ENCODE results near the gene TBC1D1.

Gene TBC1D1, protein sequence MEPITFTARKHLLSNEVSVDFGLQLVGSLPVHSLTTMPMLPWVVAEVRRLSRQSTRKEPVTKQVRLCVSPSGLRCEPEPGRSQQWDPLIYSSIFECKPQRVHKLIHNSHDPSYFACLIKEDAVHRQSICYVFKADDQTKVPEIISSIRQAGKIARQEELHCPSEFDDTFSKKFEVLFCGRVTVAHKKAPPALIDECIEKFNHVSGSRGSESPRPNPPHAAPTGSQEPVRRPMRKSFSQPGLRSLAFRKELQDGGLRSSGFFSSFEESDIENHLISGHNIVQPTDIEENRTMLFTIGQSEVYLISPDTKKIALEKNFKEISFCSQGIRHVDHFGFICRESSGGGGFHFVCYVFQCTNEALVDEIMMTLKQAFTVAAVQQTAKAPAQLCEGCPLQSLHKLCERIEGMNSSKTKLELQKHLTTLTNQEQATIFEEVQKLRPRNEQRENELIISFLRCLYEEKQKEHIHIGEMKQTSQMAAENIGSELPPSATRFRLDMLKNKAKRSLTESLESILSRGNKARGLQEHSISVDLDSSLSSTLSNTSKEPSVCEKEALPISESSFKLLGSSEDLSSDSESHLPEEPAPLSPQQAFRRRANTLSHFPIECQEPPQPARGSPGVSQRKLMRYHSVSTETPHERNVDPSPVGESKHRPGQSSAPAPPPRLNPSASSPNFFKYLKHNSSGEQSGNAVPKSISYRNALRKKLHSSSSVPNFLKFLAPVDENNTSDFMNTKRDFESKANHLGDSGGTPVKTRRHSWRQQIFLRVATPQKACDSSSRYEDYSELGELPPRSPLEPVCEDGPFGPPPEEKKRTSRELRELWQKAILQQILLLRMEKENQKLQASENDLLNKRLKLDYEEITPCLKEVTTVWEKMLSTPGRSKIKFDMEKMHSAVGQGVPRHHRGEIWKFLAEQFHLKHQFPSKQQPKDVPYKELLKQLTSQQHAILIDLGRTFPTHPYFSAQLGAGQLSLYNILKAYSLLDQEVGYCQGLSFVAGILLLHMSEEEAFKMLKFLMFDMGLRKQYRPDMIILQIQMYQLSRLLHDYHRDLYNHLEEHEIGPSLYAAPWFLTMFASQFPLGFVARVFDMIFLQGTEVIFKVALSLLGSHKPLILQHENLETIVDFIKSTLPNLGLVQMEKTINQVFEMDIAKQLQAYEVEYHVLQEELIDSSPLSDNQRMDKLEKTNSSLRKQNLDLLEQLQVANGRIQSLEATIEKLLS (N-terminal part only)

DNA sequence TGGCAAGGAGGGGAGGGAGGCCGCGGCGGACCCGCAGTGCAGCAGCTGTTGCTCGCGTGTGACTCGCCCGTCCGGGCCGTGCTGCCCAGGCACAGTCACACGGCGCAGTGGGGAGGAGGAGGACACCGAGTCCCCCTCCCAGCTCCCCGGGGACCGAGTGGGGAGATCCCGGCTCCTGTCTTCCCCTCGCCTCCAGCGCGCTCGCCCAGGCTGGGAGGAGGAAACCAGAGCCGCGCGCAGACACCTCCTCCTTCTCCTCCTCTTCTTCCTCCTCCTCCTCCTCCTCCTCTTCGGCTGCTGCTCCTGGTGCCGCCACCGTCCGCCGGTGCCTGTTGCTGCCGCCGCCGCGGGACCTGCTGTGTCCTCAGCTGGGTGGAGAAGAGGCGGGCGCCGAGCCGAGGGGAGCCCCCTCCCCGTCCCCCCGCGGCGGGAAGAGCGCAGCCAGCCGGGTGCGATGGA, at the start of gene TBC1D1:
Gene TBC1D1 (plus strand): TSS at position 284 of the 459 bp plus-strand sequence. CDS start 11,012 bp downstream, outside the sequence.
- peak within 1 kb of the TSS; percentile 81 for H3K4me2 ChIP-seq (ENCODE audit: low read depth, low read length)
- peaks cover 12% of the 10 kb centered on the region for H3K4me1 ChIP-seq (ENCODE audit: low read length)
- H3K9me3 ChIP-seq (replicated peaks; ENCODE audit: insufficient read depth, low read length) = no peaks in the 10 kb centered on the region
- H3K9me2 ChIP-seq (replicated peaks; ENCODE audit: insufficient read depth, low read length) = no peaks in the 10 kb centered on the region
- no peak for TF ChIP-seq EZH2phosphoT487 (IDR thresholded peaks at IDR 0.05; ENCODE audit: low read length)
- TF ChIP-seq, protein P1, sequence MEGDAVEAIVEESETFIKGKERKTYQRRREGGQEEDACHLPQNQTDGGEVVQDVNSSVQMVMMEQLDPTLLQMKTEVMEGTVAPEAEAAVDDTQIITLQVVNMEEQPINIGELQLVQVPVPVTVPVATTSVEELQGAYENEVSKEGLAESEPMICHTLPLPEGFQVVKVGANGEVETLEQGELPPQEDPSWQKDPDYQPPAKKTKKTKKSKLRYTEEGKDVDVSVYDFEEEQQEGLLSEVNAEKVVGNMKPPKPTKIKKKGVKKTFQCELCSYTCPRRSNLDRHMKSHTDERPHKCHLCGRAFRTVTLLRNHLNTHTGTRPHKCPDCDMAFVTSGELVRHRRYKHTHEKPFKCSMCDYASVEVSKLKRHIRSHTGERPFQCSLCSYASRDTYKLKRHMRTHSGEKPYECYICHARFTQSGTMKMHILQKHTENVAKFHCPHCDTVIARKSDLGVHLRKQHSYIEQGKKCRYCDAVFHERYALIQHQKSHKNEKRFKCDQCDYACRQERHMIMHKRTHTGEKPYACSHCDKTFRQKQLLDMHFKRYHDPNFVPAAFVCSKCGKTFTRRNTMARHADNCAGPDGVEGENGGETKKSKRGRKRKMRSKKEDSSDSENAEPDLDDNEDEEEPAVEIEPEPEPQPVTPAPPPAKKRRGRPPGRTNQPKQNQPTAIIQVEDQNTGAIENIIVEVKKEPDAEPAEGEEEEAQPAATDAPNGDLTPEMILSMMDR (IDR thresholded peaks at IDR 0.05; ENCODE audit: low read length) = no peak
- no peak for TF ChIP-seq EZH2 (optimal IDR thresholded peaks at IDR 0.05; ENCODE audit: low read depth, low read length)
- DNase-seq = peak; percentile 48
- no peaks in the 10 kb centered on the region for H3K27me3 ChIP-seq (replicated peaks; ENCODE audit: insufficient read depth, low read length)
- H2AFZ ChIP-seq (ENCODE audit: low read length) = peak within 1 kb of the TSS; percentile 91
- H3F3A ChIP-seq (ENCODE audit: insufficient read depth, low read length) = peaks cover 21% of the 10 kb centered on the region
- peaks cover 39% of the 10 kb centered on the region for H3K79me2 ChIP-seq (ENCODE audit: low read length)
- peak within 1 kb of the TSS; percentile 66 for H3K27ac ChIP-seq (ENCODE audit: low read length)
- no peaks in the 10 kb centered on the region for H4K20me1 ChIP-seq (ENCODE audit: insufficient read depth, low read length)
- H3K9ac ChIP-seq (ENCODE audit: low read length) = peak within 1 kb of the TSS; percentile 80
- H3K4me3 ChIP-seq (ENCODE audit: low read length) = peak within 1 kb of the TSS; percentile 65
- H3K36me3 ChIP-seq (replicated peaks; ENCODE audit: insufficient read depth, low read length) = no peaks in the 10 kb centered on the region

GRCh38 chr4:37844204-37844603, 46.7 kb upstream of the TBC1D1 start:
- Histone ChIP-seq H2AFZ (ENCODE audit: low read length) (no peak overlapping the region), H4K20me1 (ENCODE audit: insufficient read depth, low read length) (no peaks in the 10 kb centered on the region), H3K36me3 (replicated peaks; ENCODE audit: insufficient read depth, low read length) (no peaks in the 10 kb centered on the region; the same call in 1 of the 2 replicates), H3K79me2 (ENCODE audit: low read length) (no peaks in the 10 kb centered on the region), H3K4me2 (ENCODE audit: low read depth, low read length) (no peak overlapping the region), H3K9ac (ENCODE audit: low read length) (no peak overlapping the region), H3K9me2 (replicated peaks; ENCODE audit: insufficient read depth, low read length) (no peaks in the 10 kb centered on the region), H3K4me1 (ENCODE audit: low read length) (no peaks in the 10 kb centered on the region), H3K27me3 (replicated peaks; ENCODE audit: insufficient read depth, low read length) (no peaks in the 10 kb centered on the region), H3F3A (ENCODE audit: insufficient read depth, low read length) (no peaks in the 10 kb centered on the region), H3K4me3 (ENCODE audit: low read length) (no peak overlapping the region), H3K9me3 (replicated peaks; ENCODE audit: insufficient read depth, low read length) (no peaks in the 10 kb centered on the region), H3K27ac (ENCODE audit: low read length) (no peak overlapping the region)
- TF ChIP-seq EZH2phosphoT487 (IDR thresholded peaks at IDR 0.05; ENCODE audit: low read length) = no peak
- TF ChIP-seq, protein P1 (IDR thresholded peaks at IDR 0.05; ENCODE audit: low read length) = no peak
- no peak for TF ChIP-seq EZH2 (optimal IDR thresholded peaks at IDR 0.05; ENCODE audit: low read depth, low read length)
- no peak for DNase-seq

- H3K79me2 ChIP-seq (ENCODE audit: low read length) = no peaks in the 10 kb centered on the region
- no peaks in the 10 kb centered on the region; the same call in 1 of the 2 replicates for H3K36me3 ChIP-seq (replicated peaks; ENCODE audit: insufficient read depth, low read length)
- no peak overlapping the region for H3K9ac ChIP-seq (ENCODE audit: low read length)
- H3K27me3 ChIP-seq (replicated peaks; ENCODE audit: insufficient read depth, low read length) = no peaks in the 10 kb centered on the region
- H2AFZ ChIP-seq (ENCODE audit: low read length) = no peak overlapping the region
- H3K9me3 ChIP-seq (replicated peaks; ENCODE audit: insufficient read depth, low read length) = no peaks in the 10 kb centered on the region
- no peaks in the 10 kb centered on the region for H3K4me1 ChIP-seq (ENCODE audit: low read length)
- no peak overlapping the region for H3K4me3 ChIP-seq (ENCODE audit: low read length)
- no peaks in the 10 kb centered on the region for H4K20me1 ChIP-seq (ENCODE audit: insufficient read depth, low read length)
- no peak for TF ChIP-seq EZH2 (optimal IDR thresholded peaks at IDR 0.05; ENCODE audit: low read depth, low read length)
- no peak for TF ChIP-seq EZH2phosphoT487 (IDR thresholded peaks at IDR 0.05; ENCODE audit: low read length)
- TF ChIP-seq, protein P1 (IDR thresholded peaks at IDR 0.05; ENCODE audit: low read length) = no peak
- no peaks in the 10 kb centered on the region for H3K9me2 ChIP-seq (replicated peaks; ENCODE audit: insufficient read depth, low read length)
- no peak overlapping the region for H3K4me2 ChIP-seq (ENCODE audit: low read depth, low read length)
- no peak for DNase-seq
- no peaks in the 10 kb centered on the region for H3F3A ChIP-seq (ENCODE audit: insufficient read depth, low read length)
- no peak overlapping the region for H3K27ac ChIP-seq (ENCODE audit: low read length)
Observed at GRCh38 chr4:37845201-37845600, 45.7 kb upstream of the TBC1D1 start.

Data from MM.1S (cell line).